GM12878 (cell line): ENCODE data around the gene GADD45A. TPM values are rescaled to one million over a fixed set of nuclear protein-coding genes. Genes with fewer than 3 reads are reported as not detected.

Experiments
- ATAC-seq: fragments of 200-7000 bp; cut with Tn5 transposase; 3 replicates; pipeline ENCODE4 v1.9.1; 2020; ENCODE audit warnings: mild to moderate bottlenecking, moderate library complexity
- BruUV-seq: library from RNA; stranded (reverse); fragments of 400-500 nt; replicated peaks from 2 replicates; lab custom pipeline; 2021; lab: Mats Ljungman, UMichigan
- CTCF ChIA-PET: fragments of 300-600 bp; sonication (Branson Sonifier 250); formaldehyde crosslinking; extraction: SDS; loops from one replicate; lab custom pipeline; 2021; ENCODE audit warnings: inconsistent platforms; lab: Yijun Ruan, JAX
- POLR2A ChIA-PET: fragments of 350-600 bp; formaldehyde crosslinking; extraction: SDS; loops from one replicate; lab custom pipeline; 2021; ENCODE audit warnings: inconsistent platforms; lab: Charles Lee
- RAD21 ChIA-PET: fragments of 300-600 bp; sonication (Branson Sonifier 250); formaldehyde crosslinking; loops from one replicate; lab custom pipeline; 2023; ENCODE audit warnings: antibody characterized with exemption; ENCODE audit not compliant: unreplicated experiment; lab: Charles Lee
- SMC1A ChIA-PET: fragments of 300-600 bp; sonication (Branson Sonifier 250); formaldehyde crosslinking; loops from one replicate; lab custom pipeline; 2023; ENCODE audit not compliant: unreplicated experiment, uncharacterized antibody; lab: Charles Lee
- DNase-seq: peaks from one replicate; pipeline ENCODE4 v3.0.0-alpha.2; 2011; ENCODE audit warnings: low read depth, low spot score
- FAIRE-seq: peaks from 3 replicates; lab custom pipeline; 2011; peaks lifted over from hg19 to GRCh38; lab: Jason Lieb, UNC
- H2AFZ ChIP-seq: 2 replicates; pipeline ENCODE4 v1.6.0; 2011; ENCODE audit warnings: low read depth, low read length, control low read depth; ENCODE audit not compliant: control insufficient read depth
- H3K27ac ChIP-seq: 2 replicates; pipeline ENCODE4 v1.5.1; 2011; ENCODE audit warnings: control low read depth; ENCODE audit not compliant: control insufficient read depth, insufficient read depth
- H3K27me3 ChIP-seq, 2 experiments: replicated peaks in 1 of 2; 2 replicates each; pipeline versions ENCODE4 v1.6.0 to v1.6.1; 2011; ENCODE audit warnings: low read length in 1 of 2; ENCODE audit not compliant: control insufficient read depth in 2 of 2, insufficient read depth in 2 of 2
- H3K36me3 ChIP-seq, 2 experiments: 2 replicates each; pipeline ENCODE4 v1.5.1; 2011; ENCODE audit warnings: low read length in 1 of 2; ENCODE audit not compliant: control insufficient read depth in 2 of 2, insufficient read depth in 2 of 2
- H3K4me1 ChIP-seq: 2 replicates; pipeline ENCODE4 v1.6.1; 2011; ENCODE audit warnings: mild to moderate bottlenecking, low read length, moderate library complexity, mixed read lengths; ENCODE audit not compliant: control insufficient read depth, insufficient read depth
- H3K4me2 ChIP-seq: 2 replicates; pipeline ENCODE4 v1.6.0; 2011; ENCODE audit warnings: control low read depth; ENCODE audit not compliant: control insufficient read depth, insufficient read depth
- H3K4me3 ChIP-seq: fragments of 200-600 bp; sonication (generic); 2 replicates; pipeline ENCODE4 v1.5.1; 2016
- H3K79me2 ChIP-seq: 2 replicates; pipeline ENCODE4 v1.6.0; 2011; ENCODE audit warnings: low read length; ENCODE audit not compliant: control insufficient read depth, insufficient read depth
- H3K9ac ChIP-seq: 2 replicates; pipeline ENCODE4 v1.8.0; 2011; ENCODE audit warnings: low read length, control low read depth, mixed read lengths; ENCODE audit not compliant: control insufficient read depth, insufficient read depth
- H3K9me3 ChIP-seq: replicated peaks from 3 replicates; pipeline ENCODE4 v1.5.1; 2011; ENCODE audit warnings: mild to moderate bottlenecking, low read length; ENCODE audit not compliant: control insufficient read depth, insufficient read depth
- H4K20me1 ChIP-seq: 2 replicates; pipeline ENCODE4 v1.6.0; 2011; ENCODE audit not compliant: control insufficient read depth, insufficient read depth
- ATF3 ChIP-seq: IDR thresholded peaks from 2 replicates; pipeline ENCODE4 v1.6.1; 2011; ENCODE audit warnings: low read depth, mild to moderate bottlenecking, low read length, moderate library complexity, borderline replicate concordance; ENCODE audit errors: extremely low read depth
- BCL11A ChIP-seq: IDR thresholded peaks from 2 replicates; pipeline ENCODE4 v1.6.1; 2011; ENCODE audit warnings: low read depth, low read length
- BHLHE40 ChIP-seq, 2 experiments: fragments of 450-650 bp in 1 of 2; IDR thresholded peaks; 2 replicates each; pipeline ENCODE4 v1.6.1; 2011 to 2017; ENCODE audit warnings: low read depth in 2 of 2, borderline replicate concordance in 1 of 2, improper control_type of control experiment in 1 of 2, low read length in 1 of 2, mild to moderate bottlenecking in 1 of 2
- CHD4 ChIP-seq: fragments of 200-600 bp; sonication (generic); IDR thresholded peaks from 2 replicates; pipeline ENCODE4 v1.6.1; 2016; ENCODE audit warnings: mild to moderate bottlenecking
- ELK1 ChIP-seq: IDR thresholded peaks from 2 replicates; pipeline ENCODE4 v1.6.1; 2012; ENCODE audit warnings: low read depth, low read length, improper control_type of control experiment
- IRF5 ChIP-seq: fragments of 450-650 bp; IDR thresholded peaks from 2 replicates; pipeline ENCODE4 v1.6.1; 2017; ENCODE audit warnings: borderline replicate concordance
- MAX ChIP-seq: IDR thresholded peaks from 2 replicates; pipeline ENCODE4 v1.6.1; 2012; ENCODE audit warnings: low read depth, low read length, improper control_type of control experiment
- NFYA ChIP-seq: IDR thresholded peaks from 2 replicates; pipeline ENCODE4 v1.6.1; 2011; ENCODE audit warnings: low read depth, mild to moderate bottlenecking, low read length, improper control_type of control experiment, borderline replicate concordance
- NR2F1 ChIP-seq: fragments of 450-650 bp; conservative IDR thresholded peaks from 2 replicates; pipeline ENCODE4 v1.6.1; 2017; ENCODE audit warnings: mild to moderate bottlenecking
- PKNOX1 ChIP-seq: fragments of 450-650 bp; IDR thresholded peaks from 2 replicates; pipeline ENCODE4 v1.6.1; 2016; ENCODE audit warnings: mild to moderate bottlenecking
- POLR2AphosphoS2 ChIP-seq: IDR thresholded peaks from 2 replicates; pipeline ENCODE4 v1.6.1; 2011; ENCODE audit warnings: low read depth, mild to moderate bottlenecking, low read length, improper control_type of control experiment, moderate library complexity
- RCOR1 ChIP-seq: conservative IDR thresholded peaks from 2 replicates; pipeline ENCODE4 v1.6.1; 2012; ENCODE audit warnings: low read depth, low read length, improper control_type of control experiment
- RELB ChIP-seq: fragments of 450-650 bp; IDR thresholded peaks from 2 replicates; pipeline ENCODE4 v1.6.1; 2017; ENCODE audit warnings: low read depth, mild to moderate bottlenecking, moderate library complexity
- SIX5 ChIP-seq: IDR thresholded peaks from 2 replicates; pipeline ENCODE4 v1.6.1; 2011; ENCODE audit warnings: mild to moderate bottlenecking, low read depth, low read length, moderate library complexity; ENCODE audit not compliant: severe bottlenecking
- SMAD5 ChIP-seq: IDR thresholded peaks from 2 replicates; pipeline ENCODE4 v1.6.1; 2016; ENCODE audit warnings: antibody characterized with exemption, low read depth
- STAT3 ChIP-seq: IDR thresholded peaks from 2 replicates; pipeline ENCODE4 v1.6.1; 2011; ENCODE audit warnings: low read depth, low read length, improper control_type of control experiment
- TARDBP ChIP-seq: IDR thresholded peaks from 2 replicates; pipeline ENCODE4 v1.6.1; 2016; ENCODE audit warnings: borderline replicate concordance
- YBX1 ChIP-seq: fragments of 450-650 bp; IDR thresholded peaks from 2 replicates; pipeline ENCODE4 v1.6.1; 2016; ENCODE audit warnings: antibody characterized with exemption
- WGBS: methylation state at CpG from one replicate; pipeline ENCODE4 v1.1.6; 2016; ENCODE audit warnings: low lambda C conversion rate; ENCODE audit not compliant: insufficient replicate concordance, insufficient coverage; ENCODE audit errors: missing lambda C conversion rate; 5-methylcytosine and 5-hydroxymethylcytosine counted together
- in situ Hi-C: fragments of 300-500 bp; cut with MboI; formaldehyde crosslinking; loops from 9 replicates; pipeline ENCODE4 v1.14.3; 2018; ENCODE audit warnings: mixed read lengths
- intact Hi-C: fragments of 100-400 bp; cut with micrococcal nuclease; formaldehyde crosslinking; loops from one replicate; pipeline ENCODE4 v1.14.2; 2022; ENCODE audit not compliant: unreplicated experiment
- polyA plus RNA-seq, 11 experiments: library from polyadenylated mRNA; depleted of rRNA in 4 of 11; unstranded in 6 of 11; stranded (reverse) in 5 of 11; fragments of >200 nt; fragmentation: Nextera tagmentation in 4 of 11; fragmentation: Illumina TruSeq in 1 of 11; extraction: Ambion mirVana in 4 of 11; extraction: Trizol in 1 of 11; gene quantifications; 1 replicate in 1 of 11; 2 replicates in 10 of 11; pipeline versions ENCODE4 v1.2.1 to v1.2.3, GENCODE V29; 2011 to 2016; ENCODE audit warnings: inconsistent platforms in 2 of 11, missing spikeins in 2 of 11, low read depth in 1 of 11
- total RNA-seq, 4 experiments: library from RNA; depleted of rRNA in 3 of 4; stranded (reverse); fragments of >200 nt in 3 of 4; fragmentation: Illumina TruSeq in 1 of 4; extraction: Trizol in 1 of 4; gene quantifications; 2 replicates each; pipeline versions ENCODE4 v1.2.1 to v1.2.3, GENCODE V29; 2013 to 2021

Gene GADD45A
- total and polyA plus RNA-seq, 10 of the 15 experiments (the other 5 are each of a cell fraction or from before 2014, with no cell fraction given) = 4.7 to 48.9 (median 18.5) TPM

- H3K36me3 ChIP-seq = no peaks in the 10 kb centered on the region
- no TSS peak for BruUV-seq
- WGBS = 0% methylated on average over 1 of the region's 1 CpG
- ChIA-PET SMC1A (interaction anchor here (0.7 to 5.8 kb wide), 7 partner anchors 10 to 191 kb away, joined by 3 to 26 read pairs (median 4); no protein-coding TSS in a partner anchor), POLR2A (interaction anchor here (0.6 to 1.4 kb wide), 3 partner anchors 11 to 189 kb away, joined by 3 to 8 read pairs (median 7); partner anchors contain the start of gene GADD45A), CTCF (interaction anchor here (1.0 to 3.8 kb wide), 8 partner anchors 11 to 177 kb away, joined by 3 to 24 read pairs (median 4); no protein-coding TSS in a partner anchor), RAD21 (interaction anchor here (0.9 to 2.8 kb wide), 4 partner anchors 9 to 440 kb away, joined by 3 to 15 read pairs (median 6); partner anchors contain the start of gene GADD45A)
- no peaks in the 10 kb centered on the region for H4K20me1 ChIP-seq
- H3K4me3 ChIP-seq = no peak overlapping the region
- no peak overlapping the region for H3K27ac ChIP-seq
- H3K27me3 ChIP-seq = no peaks in the 10 kb centered on the region
- H3K4me1 ChIP-seq = no peaks in the 10 kb centered on the region
- no peaks in the 10 kb centered on the region for H3K79me2 ChIP-seq
- intact Hi-C loops = no loop called here
- no peaks in the 10 kb centered on the region for H3K9me3 ChIP-seq
- H3K9ac ChIP-seq = no peak overlapping the region
- no peak for FAIRE-seq
- no peak for ATAC-seq
- H3K4me2 ChIP-seq = no peak overlapping the region
- in situ Hi-C loops = no loop called here
- no peak for DNase-seq
- H2AFZ ChIP-seq = no peak overlapping the region
- TF ChIP-seq RELB (no peak), MAX (no peak), NR2F1 (no peak), RCOR1 (no peak), BHLHE40 (IDR thresholded peaks at IDR 0.05; ENCODE audit: borderline replicate concordance in 1 of 2, low read depth in 2 of 2, low read length in 1 of 2) (no peak), SIX5 (no peak), CHD4 (no peak), ATF3 (no peak), NFYA (no peak), TARDBP (no peak), YBX1 (no peak), SMAD5 (no peak), BCL11A (no peak), IRF5 (no peak), ELK1 (no peak), STAT3 (no peak), PKNOX1 (no peak), POLR2AphosphoS2 (no peak)
Measured at GRCh38 chr1:67673468-67674201, 11.4 kb upstream of the GADD45A start.
